Left forelimb (tissue), 1 donor: ENCODE results near the gene WASF3.
"Not testable (repeated sequence)": the region's sequence is repeated elsewhere in the genome, so short reads cannot be mapped to it uniquely, and the experiment has no call there.

Source experiments
- DNase-seq: peaks from one replicate; pipeline ENCODE4 v3.0.0-alpha.2; 2018; ENCODE audit warnings: low spot score

Gene WASF3

DNA sequence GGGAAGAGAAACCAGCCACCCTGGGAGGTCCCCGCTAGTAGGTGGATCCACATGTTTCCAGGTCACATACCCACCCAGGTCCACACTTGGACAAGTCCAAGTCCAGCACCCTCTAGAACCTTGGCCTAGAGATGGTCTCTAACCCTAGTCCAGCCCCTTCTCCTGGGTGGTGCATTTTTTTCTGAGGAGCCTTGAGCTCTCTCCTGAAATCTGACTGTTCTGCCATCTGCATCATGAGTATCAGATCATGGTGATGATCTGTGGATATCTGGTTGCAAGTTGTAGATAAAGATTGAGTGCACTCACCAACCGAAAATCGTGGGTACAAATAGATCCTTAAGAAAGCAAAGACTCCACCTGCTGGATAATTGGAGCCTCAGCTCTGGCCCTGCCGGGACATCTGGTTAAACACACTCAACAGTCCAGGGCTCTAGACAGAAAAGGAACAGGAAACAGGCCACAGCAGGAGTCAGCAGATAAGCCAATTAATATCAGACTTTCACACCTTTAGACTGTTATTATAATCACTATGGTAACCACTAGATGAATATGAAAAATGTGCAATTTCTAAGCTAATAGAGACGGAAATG lies 162.0 kb downstream of the WASF3 start:
- DNase-seq = no peak

DNA sequence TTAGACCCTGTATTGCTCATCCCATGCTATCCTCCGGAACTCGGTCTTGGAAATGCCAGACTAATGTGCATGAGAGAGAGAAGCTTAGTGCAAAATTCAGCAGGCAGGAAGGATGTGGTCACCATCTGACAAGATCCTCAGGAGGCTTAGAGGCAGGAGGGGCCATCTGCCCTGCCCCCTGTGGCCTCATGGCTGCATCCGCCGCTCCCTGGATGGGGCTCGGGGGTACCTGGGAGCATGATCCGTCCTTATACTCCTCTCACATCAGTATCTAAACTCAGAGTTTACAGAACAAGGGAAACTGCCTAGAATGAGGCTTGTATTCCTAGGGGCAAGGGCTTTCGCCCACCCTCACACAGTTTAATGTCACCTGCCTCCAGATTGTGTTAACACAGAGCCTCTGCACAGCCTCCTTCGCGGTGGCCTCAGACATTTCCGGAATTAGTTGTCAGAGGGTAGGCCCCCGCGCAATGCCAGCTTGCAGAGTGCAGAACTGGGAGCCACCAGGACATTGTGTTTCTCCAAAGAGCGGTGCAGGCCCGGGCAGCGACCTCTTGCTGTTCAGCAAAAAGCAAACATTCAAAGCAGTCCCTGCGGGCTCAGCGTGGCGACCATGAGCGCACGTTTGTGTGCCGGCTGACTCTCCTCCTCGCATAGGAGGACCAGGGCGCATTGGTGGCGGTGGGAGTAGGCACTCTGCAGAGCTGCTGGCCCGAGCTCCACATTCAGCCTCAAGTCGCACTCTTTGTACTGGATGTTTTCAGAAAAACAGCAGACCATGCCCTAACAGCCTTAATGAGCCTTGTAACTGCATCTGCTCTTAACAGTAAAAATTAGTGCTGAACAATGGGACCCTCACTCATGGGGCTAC lies 164.0 kb downstream of the WASF3 start:
- DNase-seq = no peak

DNA sequence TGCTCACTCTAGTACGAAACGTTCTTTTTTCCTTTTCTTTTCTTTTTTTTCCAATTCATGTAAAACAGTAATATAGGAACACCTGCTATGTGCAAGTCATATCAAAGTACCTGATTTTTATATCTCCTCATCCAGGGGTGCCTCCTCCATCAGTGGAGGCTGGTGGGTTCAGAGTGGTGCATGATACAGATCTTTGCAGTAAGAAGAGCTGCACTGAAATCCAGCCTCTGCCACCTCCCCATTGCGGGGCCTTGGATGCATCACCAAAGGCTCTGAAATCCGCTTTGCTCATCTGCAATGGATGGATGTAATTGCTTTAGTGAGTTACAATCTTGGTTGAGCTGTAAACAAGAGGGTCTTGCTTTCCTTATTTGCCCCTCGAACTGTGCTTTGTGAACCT lies 164.8 kb downstream of the WASF3 start:
- no peak for DNase-seq

DNA sequence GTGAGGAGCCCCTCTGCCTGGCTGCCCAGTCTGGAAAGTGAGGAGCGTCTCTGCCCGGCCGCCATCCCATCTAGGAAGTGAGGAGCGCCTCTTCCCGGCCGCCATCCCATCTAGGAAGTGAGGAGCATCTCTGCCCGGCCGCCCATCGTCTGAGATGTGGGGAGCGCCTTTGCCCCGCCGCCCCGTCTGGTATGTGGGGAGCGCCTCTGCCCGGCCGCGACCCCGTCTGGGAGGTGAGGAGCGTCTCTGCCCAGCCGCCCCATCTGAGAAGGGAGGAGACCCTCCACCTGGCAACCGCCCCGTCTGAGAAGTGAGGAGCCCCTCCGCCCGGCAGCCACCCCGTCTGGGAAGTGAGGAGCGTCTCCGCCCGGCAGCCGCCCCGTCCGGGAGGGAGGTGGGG lies 166.1 kb downstream of the WASF3 start:
- DNase-seq = not testable (repeated sequence)

DNA sequence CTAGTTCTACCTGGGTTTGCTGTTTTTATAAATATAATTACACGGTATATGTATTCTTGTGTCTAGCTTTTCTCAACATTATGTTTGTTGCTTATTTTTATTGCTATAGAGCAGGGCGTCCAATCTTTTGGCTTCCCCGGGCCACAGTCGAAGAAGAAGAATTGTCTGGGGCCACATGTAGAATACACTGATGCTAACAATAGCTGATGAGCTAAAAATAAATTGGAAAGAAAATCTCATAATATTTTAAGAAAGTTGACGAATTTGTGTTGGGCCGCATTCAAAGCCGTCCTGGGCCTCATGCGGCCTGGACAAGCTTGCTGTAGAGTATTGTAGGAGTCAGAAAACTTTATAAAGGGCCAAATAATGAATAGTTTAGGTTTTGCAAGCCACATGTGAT lies 169.2 kb downstream of the WASF3 start:
- DNase-seq = no peak

DNA sequence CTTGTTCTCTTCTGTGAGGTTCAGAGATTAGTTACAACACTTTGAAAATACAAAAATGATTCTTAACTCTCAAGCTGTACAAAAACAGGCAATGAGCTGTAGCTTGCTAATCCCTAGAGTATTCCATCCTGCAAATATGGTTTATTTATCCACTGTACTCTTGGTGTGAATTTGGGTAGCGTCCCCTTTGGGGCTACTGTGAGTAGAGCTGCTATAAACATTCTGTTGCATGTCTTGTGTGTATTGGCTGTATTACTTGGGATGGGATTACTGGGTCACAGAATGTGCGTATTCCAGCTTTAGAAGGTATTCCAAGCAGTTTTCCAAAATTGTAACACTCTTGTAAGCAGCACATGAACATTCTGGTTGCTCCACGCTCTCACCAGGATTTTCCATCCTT lies 169.6 kb downstream of the WASF3 start:
- no peak for DNase-seq

DNA sequence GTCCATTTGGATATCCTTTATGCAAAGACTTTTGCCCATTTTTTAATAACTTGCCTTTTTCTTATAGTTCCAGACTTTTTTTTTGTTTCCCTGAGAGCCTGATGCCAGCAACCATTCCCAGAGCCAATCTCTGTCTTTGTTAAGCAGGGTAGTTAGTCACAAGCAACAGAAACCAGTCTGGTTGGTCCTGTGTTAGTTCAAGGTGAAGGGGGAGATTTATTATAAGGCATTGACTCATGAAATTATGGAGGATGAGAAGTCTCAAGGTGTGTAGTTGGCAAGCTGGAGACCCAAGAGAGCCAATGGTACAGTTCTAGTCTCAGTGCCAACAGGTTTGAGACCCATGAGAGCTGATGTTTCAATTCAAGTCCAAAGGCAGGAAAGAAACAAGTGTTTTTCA lies 170.2 kb downstream of the WASF3 start:
- DNase-seq = no peak

DNA sequence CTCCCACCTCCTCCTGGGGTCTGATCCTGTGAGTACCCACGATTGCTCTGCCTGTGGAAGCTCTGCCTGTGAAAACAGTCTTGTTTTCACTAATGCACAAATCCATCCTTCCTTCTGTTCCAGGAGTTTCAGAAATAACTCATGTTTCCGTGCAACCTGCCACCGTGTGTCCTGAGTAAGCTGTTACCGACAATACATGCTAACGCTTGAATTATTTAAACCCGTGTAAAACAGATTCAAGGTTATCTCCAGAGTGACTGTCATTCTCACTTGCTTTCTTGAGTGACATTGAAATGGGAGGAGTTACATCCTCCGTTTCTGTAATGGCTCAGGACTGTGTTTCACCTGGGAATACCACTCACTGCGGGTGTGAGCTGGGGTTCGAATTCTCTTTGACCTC lies 178.2 kb downstream of the WASF3 start:
- DNase-seq = no peak
